ENCODE results near the gene CABLES2. TPM values are rescaled to one million over a fixed set of nuclear protein-coding genes. Genes with fewer than 3 reads are reported as not detected.
"Not testable (repeated sequence)": the region's sequence is repeated elsewhere in the genome, so short reads cannot be mapped to it uniquely, and the experiment has no call there.

The CABLES2 gene
- total RNA-seq, 1 experiment from 2014 or later, result 12.9 TPM

DNA sequence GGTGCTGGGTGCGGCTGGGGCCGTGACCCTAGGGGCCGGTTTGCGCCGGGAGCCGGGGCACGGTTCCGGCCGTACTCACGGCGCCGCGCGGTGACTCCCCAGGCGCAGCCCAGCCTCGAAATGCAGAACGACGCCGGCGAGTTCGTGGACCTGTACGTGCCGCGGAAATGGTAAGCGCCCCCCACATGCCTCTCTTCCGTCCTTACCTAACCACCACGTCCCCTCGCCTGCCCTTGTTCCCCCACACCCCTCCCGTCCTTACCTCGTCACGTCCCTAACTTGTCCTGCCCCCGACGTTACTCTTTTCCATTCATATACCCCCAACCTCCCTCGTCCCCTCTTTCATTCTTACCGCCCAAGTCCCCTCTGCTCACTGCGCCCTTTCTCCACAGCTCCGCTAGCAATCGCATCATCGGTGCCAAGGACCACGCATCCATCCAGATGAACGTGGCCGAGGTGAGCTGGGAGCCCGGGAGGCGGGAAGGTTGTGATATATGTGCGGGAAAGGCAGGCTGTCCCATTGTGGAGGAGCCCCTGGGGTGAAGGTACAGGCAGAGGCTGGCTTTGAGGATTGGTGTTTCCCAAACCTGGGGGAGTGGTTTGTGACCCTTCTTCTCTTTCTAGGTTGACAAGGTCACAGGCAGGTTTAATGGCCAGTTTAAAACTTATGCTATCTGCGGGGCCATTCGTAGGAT, 19.7 kb downstream of the CABLES2 start:
- Histone ChIP-seq H3K27me3 (no peaks in the 10 kb centered on the region), H3K4me1 (0 out of 2 replicates have a peak, but pooled peaks cover 5% of the 10 kb centered on the region), H3K27ac (peak overlapping the region; percentile 70), H3K9me3 (replicated peaks) (no peaks in the 10 kb centered on the region), H3K36me3 (peaks cover 30% of the 10 kb centered on the region), H3K4me3 (peak overlapping the region; percentile 89)
- no peak for DNase-seq

- no peaks in the 10 kb centered on the region for H3K27me3 ChIP-seq
- peaks cover 33% of the 10 kb centered on the region for H3K36me3 ChIP-seq
- H3K4me3 ChIP-seq, result peak within 1 kb of the TSS; percentile 89
- no peaks in the 10 kb centered on the region for H3K9me3 ChIP-seq (replicated peaks)
- peak; percentile 99 for DNase-seq
- H3K4me1 ChIP-seq, result peaks cover 5% of the 10 kb centered on the region; the same call in 1 of the 2 replicates
- H3K27ac ChIP-seq, result peak within 1 kb of the TSS; percentile 70
Measured at GRCh38 chr20:62386383-62387218, 20.5 kb downstream of the CABLES2 start, which contains the start of gene RPS21. Gene RPS21 (plus strand): TSS chr20:62387103. CDS start chr20:62387339, 236 bp downstream.

DNA sequence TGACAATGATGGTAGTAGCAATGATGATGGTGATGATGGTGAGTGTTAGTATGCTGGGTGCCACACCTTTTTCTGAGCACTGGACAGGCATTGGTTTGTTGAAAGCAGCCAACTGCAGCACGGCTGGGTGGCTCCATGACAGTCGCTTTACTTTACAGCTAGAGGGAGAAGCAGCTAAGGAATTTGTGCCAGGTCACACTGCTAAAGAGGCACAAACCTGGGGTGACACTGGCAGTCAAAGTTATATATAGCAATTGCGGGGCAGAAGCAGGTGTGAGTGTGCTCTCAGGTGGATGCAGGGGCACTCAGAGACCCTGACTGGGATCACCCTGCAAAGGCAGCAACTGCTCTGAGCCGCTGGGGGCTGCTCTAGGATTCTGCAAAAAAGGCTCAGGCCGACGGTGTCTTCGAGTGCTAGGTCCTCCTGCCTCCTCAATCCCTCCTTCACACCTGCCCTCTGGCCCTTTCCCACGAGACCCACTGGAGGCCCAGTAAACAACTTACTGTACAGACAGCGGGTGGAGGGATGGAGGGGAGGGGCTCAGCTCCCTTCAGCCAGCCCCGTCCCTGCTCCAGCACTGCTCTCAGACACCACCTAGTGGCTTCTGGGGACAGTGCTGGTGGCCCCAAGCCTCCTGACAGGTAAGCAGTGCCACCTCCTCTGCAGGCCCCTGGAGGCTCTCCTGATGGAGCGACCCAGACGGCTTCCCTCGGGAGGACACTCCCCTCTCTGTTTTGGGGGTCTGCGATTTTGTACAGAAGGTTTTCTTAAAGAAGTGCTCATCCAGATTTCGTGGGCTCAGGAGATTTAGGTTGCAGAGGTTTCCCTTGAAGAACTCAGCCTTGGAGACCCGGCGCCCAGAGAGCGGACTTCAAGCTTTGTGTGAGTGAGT, 24.5 kb downstream of the CABLES2 start:
- peak; percentile 88 to 96 for DNase-seq
- Histone ChIP-seq H3K4me3 (no peak overlapping the region), H3K27me3 (no peaks in the 10 kb centered on the region), H3K36me3 (peaks cover 8% of the 10 kb centered on the region), H3K4me1 (peaks cover 26% of the 10 kb centered on the region), H3K9me3 (replicated peaks) (no peaks in the 10 kb centered on the region), H3K27ac (no peak overlapping the region)

GRCh38 chr20:62381842-62382241, 25.2 kb downstream of the CABLES2 start:
- DNase-seq, result no peak
- no peaks in the 10 kb centered on the region for H3K27me3 ChIP-seq
- H3K4me3 ChIP-seq, result no peak overlapping the region
- H3K27ac ChIP-seq, result no peak overlapping the region
- H3K4me1 ChIP-seq, result peaks cover 33% of the 10 kb centered on the region
- H3K9me3 ChIP-seq (replicated peaks), result no peaks in the 10 kb centered on the region
- peaks cover 6% of the 10 kb centered on the region; the same call in 1 of the 2 replicates for H3K36me3 ChIP-seq

GRCh38 chr20:62381202-62381797, 25.8 kb downstream of the CABLES2 start:
- H3K4me1 ChIP-seq, result peaks cover 36% of the 10 kb centered on the region
- no peak overlapping the region for H3K4me3 ChIP-seq
- no peak overlapping the region for H3K27ac ChIP-seq
- peaks cover 6% of the 10 kb centered on the region; the same call in 1 of the 2 replicates for H3K36me3 ChIP-seq
- no peaks in the 10 kb centered on the region for H3K9me3 ChIP-seq (replicated peaks)
- DNase-seq, result no peak
- no peaks in the 10 kb centered on the region for H3K27me3 ChIP-seq

- Histone ChIP-seq H3K36me3 (peaks cover 3% of the 10 kb centered on the region; the same call in 1 of the 2 replicates), H3K9me3 (replicated peaks) (no peaks in the 10 kb centered on the region), H3K4me1 (peaks cover 56% of the 10 kb centered on the region), H3K27me3 (no peaks in the 10 kb centered on the region), H3K4me3 (no peak overlapping the region), H3K27ac (no peak overlapping the region)
- DNase-seq, result peak; percentile 74 to 75
Measured at GRCh38 chr20:62378215-62378614, 28.9 kb downstream of the CABLES2 start.

- no peak for DNase-seq
- no peak overlapping the region for H3K27ac ChIP-seq
- no peaks in the 10 kb centered on the region for H3K9me3 ChIP-seq (replicated peaks)
- H3K36me3 ChIP-seq, result peaks cover 3% of the 10 kb centered on the region; the same call in 1 of the 2 replicates
- H3K4me1 ChIP-seq, result peaks cover 56% of the 10 kb centered on the region
- H3K4me3 ChIP-seq, result no peak overlapping the region
- H3K27me3 ChIP-seq, result no peaks in the 10 kb centered on the region
Measured at GRCh38 chr20:62377615-62378178, 29.4 kb downstream of the CABLES2 start.

DNA sequence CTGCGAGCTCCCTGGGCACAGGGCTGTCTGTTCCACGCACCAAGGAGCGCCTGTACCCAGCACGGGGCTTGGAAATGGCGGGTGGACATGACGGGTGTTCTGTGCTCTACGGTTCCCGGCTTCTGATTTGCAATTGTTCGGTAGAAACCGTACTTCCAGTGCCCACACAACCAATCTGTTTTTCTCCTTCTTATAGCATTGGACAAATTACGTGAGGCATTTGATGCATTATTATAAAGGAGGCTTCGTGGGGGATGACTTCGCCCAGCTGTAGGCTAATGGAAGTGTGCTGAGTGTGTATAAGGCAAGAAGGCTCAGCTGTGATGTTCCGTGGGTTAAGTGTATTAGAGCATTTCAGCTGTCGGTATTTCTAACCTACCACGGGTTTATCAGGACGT, 30.0 kb downstream of the CABLES2 start:
- H3K27ac ChIP-seq, result no peak overlapping the region; the same call in 1 of the 2 replicates
- H3K9me3 ChIP-seq (replicated peaks), result no peaks in the 10 kb centered on the region
- H3K4me3 ChIP-seq, result no peak overlapping the region
- no peaks in the 10 kb centered on the region for H3K27me3 ChIP-seq
- H3K4me1 ChIP-seq, result peaks cover 56% of the 10 kb centered on the region
- peak in 1 of 2 experiments; percentile 58 for DNase-seq
- peaks cover 3% of the 10 kb centered on the region; the same call in 1 of the 2 replicates for H3K36me3 ChIP-seq

DNA sequence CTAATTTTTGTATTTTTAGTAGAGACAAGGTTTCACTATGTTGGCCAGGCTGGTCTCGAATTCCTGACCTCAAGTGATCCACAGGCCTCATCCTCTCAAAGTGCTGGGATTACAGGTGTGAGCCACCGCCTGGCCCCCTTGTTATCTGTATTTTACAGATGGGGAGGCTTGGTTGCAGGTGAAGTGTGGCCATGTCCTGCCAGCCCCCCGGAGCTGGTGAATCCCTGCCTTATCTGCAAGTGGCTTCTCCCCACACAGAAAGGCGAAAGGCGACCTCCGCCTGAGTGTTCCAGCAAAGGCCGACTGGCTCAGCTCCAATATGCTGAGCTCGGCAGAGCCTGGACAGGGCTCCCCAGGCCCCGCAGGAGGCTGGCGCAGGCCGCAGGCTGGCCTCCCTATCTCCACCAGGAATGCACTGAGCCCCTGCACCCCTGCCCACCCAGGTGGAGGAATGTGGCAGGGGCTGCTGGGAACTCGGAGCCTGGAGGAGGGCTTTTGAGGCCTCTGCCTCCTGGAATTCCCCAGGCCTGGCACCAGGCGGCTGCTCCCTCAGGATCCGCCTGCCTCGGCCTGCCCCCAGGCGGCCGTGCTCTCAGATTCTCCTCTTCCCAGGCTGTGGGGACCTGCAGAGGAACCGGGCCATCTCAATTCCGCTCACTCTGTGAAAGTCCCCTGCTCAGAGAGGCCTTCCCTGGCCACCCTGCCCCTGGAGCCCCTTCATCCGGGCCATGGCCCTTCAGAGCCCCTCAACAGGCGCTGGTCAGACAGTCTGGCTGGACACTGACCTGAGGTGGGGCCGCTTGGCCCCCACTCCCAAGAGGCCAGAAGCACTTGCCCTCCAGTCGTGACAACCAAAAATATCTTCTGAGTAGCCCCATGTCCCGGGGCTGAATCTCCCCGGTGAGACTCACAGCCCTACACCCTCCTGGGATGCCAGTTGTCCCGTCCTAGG, 30.7 kb downstream of the CABLES2 start:
- Histone ChIP-seq H3K27me3 (no peaks in the 10 kb centered on the region), H3K4me3 (peak overlapping the region; percentile 14), H3K27ac (peak overlapping the region; percentile 0; the same call in 1 of the 2 replicates), H3K36me3 (no peaks in the 10 kb centered on the region), H3K9me3 (replicated peaks) (no peaks in the 10 kb centered on the region), H3K4me1 (peaks cover 56% of the 10 kb centered on the region)
- peak; percentile 97 to 98 for DNase-seq

DNA sequence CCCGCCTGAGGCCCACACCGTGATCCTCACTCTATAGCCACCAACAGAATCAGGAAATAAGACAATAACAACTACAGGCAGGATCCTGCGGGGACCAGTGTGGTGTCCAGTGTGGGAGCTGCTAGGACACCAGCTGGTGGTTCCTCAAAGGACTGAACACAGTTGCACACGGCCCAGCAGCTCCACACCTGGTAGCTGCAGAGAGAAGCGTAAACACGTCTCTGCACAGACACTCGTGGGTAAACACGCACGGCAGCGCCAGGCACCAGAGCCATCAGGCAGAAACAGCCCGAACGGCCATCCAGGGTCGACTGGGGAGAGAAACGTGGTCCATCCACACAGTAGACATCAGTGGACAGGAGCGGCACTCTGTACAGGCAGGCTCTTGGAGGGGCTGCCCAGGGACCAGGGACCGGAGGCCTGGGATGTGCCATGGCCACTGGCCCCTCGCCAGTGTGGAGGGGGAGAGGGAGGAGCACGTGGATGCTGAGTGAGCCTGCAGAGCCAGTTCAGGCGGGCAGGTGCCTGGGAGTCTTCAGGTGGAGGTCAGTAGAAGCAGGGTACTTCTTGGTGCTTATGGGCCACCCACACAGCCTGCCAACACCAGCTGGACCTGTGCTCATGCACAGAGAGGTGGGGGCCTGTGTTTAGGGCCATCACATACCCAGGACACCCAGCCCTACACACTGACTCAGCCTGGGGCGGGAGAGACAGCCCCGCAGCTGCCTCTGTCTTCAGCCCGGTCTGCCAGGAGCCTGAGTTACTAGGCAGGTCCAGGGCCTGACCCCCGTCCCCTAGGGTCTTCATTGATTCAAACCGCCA, 32.5 kb downstream of the CABLES2 start:
- no peaks in the 10 kb centered on the region for H3K9me3 ChIP-seq (replicated peaks)
- DNase-seq, result peak; percentile 77 to 80
- H3K27me3 ChIP-seq, result no peaks in the 10 kb centered on the region
- no peak overlapping the region for H3K4me3 ChIP-seq
- no peaks in the 10 kb centered on the region for H3K36me3 ChIP-seq
- H3K4me1 ChIP-seq, result peaks cover 62% of the 10 kb centered on the region
- peak overlapping the region; percentile 17; the same call in 1 of the 2 replicates for H3K27ac ChIP-seq

- H3K4me3 ChIP-seq; H3K9me3 ChIP-seq (replicated peaks); H3K36me3 ChIP-seq; DNase-seq; H3K27me3 ChIP-seq; H3K27ac ChIP-seq: not testable (repeated sequence)
- peaks cover 68% of the 10 kb centered on the region for H3K4me1 ChIP-seq
Measured at GRCh38 chr20:62373631-62374179, 33.4 kb downstream of the CABLES2 start.
